HCT116 (cell line): ENCODE measurements around the gene PDE4B. TPM values are rescaled to one million over a fixed set of nuclear protein-coding genes. Genes with fewer than 3 reads are reported as not detected.

Source experiments
- ATAC-seq: fragments of 200-7000 bp; cut with Tn5 transposase; 2 replicates; pipeline ENCODE4 v1.9.1; 2020; ENCODE audit warnings: mild to moderate bottlenecking, moderate library complexity
- BruUV-seq: library from RNA; stranded (reverse); fragments of 400-500 nt; replicated peaks from 2 replicates; lab custom pipeline; 2021; lab: Mats Ljungman, UMichigan
- CTCF ChIA-PET: fragments of 300-600 bp; sonication (Branson Sonifier 250); formaldehyde crosslinking; loops from one replicate; lab custom pipeline; 2021; ENCODE audit warnings: antibody characterized with exemption; lab: Charles Lee
- POLR2A ChIA-PET: fragments of 300-600, 350-600 bp; sonication (Branson Sonifier 250); formaldehyde crosslinking; loops from one replicate; lab custom pipeline; 2021; ENCODE audit warnings: antibody characterized with exemption; lab: Charles Lee
- RAD21 ChIA-PET, 2 experiments: fragments of 300-600 bp; sonication (Branson Sonifier 250); formaldehyde crosslinking; loops; one replicate each; lab custom pipeline; 2023; ENCODE audit warnings: low total read pairs in 2 of 2; ENCODE audit not compliant: uncharacterized antibody in 2 of 2, unreplicated experiment in 2 of 2, low non-redundant PET in 1 of 2; lab: Charles Lee
- DNase-seq: peaks from one replicate; pipeline ENCODE4 v3.0.0-alpha.2; 2010; ENCODE audit warnings: low read depth, low spot score
- H2AFZ ChIP-seq: fragments of 200-600 bp; shearing (Covaris generic), sonication (generic); 2 replicates; pipeline ENCODE4 v1.6.1; 2017; ENCODE audit warnings: low read depth, mixed run types, mixed read lengths, antibody characterized with exemption, low read length; ENCODE audit not compliant: poor library complexity, severe bottlenecking
- H3K27ac ChIP-seq: 2 replicates; pipeline ENCODE4 v1.5.1; 2012; ENCODE audit warnings: low read depth, low read length
- H3K27me3 ChIP-seq: fragments of 200-600 bp; sonication (generic); 2 replicates; pipeline ENCODE4 v1.6.1; 2016; ENCODE audit warnings: mixed run types, low read length, mixed read lengths; ENCODE audit not compliant: insufficient read depth
- H3K36me3 ChIP-seq, 2 experiments: fragments of 200-500 bp in 1 of 2; fragments of 200-600 bp in 1 of 2; sonication (Bioruptor generic) in 1 of 2; sonication (generic) in 1 of 2; 2 replicates each; pipeline versions ENCODE4 v1.5.1 to v1.6.1; 2014 to 2016; ENCODE audit warnings: low read length in 2 of 2, inconsistent platforms in 1 of 2, mixed read lengths in 1 of 2, mixed run types in 1 of 2; ENCODE audit not compliant: insufficient read depth in 2 of 2, control insufficient read depth in 1 of 2
- H3K4me1 ChIP-seq, 2 experiments: fragments of 200-600 bp in 1 of 2; sonication (generic) in 1 of 2; 2 replicates each; pipeline versions ENCODE4 v1.5.1 to v1.6.1; 2012 to 2017; ENCODE audit warnings: low read length in 2 of 2, inconsistent platforms in 1 of 2, mild to moderate bottlenecking in 1 of 2, mixed read lengths in 1 of 2, mixed run types in 1 of 2, moderate library complexity in 1 of 2; ENCODE audit not compliant: insufficient read depth in 2 of 2, control insufficient read depth in 1 of 2
- H3K4me2 ChIP-seq: fragments of 200-600 bp; sonication (generic); 2 replicates; pipeline ENCODE4 v1.6.1; 2017; ENCODE audit warnings: mixed run types, low read length, mixed read lengths
- H3K4me3 ChIP-seq, 2 experiments: fragments of 200-600 bp in 1 of 2; sonication (generic) in 1 of 2; replicated peaks in 1 of 2; 2 replicates each; pipeline ENCODE4 v1.5.1; 2011 to 2016; ENCODE audit warnings: low read length in 2 of 2, control low read depth in 1 of 2, low read depth in 1 of 2, mild to moderate bottlenecking in 1 of 2, mixed read lengths in 1 of 2, mixed run types in 1 of 2
- H3K79me2 ChIP-seq: fragments of 200-600 bp; sonication (generic); 2 replicates; pipeline ENCODE4 v1.6.1; 2017; ENCODE audit warnings: mild to moderate bottlenecking, mixed run types, low read length, moderate library complexity, mixed read lengths; ENCODE audit not compliant: insufficient read depth
- H3K9ac ChIP-seq: fragments of 200-600 bp; sonication (generic); 2 replicates; pipeline ENCODE4 v1.6.1; 2016; ENCODE audit warnings: low read length, mixed read lengths
- H3K9me2 ChIP-seq: fragments of 200-600 bp; sonication (generic), shearing (Covaris generic); 2 replicates; pipeline ENCODE4 v1.6.1; 2017; ENCODE audit warnings: mixed run types, mild to moderate bottlenecking, moderate library complexity; ENCODE audit not compliant: insufficient read depth
- H3K9me3 ChIP-seq, 2 experiments: fragments of 200-500 bp in 1 of 2; fragments of 200-600 bp in 1 of 2; sonication (Bioruptor generic) in 1 of 2; sonication (generic) in 1 of 2; 2 replicates each; pipeline ENCODE4 v1.6.1; 2014 to 2017; ENCODE audit warnings: low read length in 2 of 2, mixed read lengths in 2 of 2, inconsistent platforms in 1 of 2, low read depth in 1 of 2, mild to moderate bottlenecking in 1 of 2, mixed run types in 1 of 2, moderate library complexity in 1 of 2; ENCODE audit not compliant: control insufficient read depth in 1 of 2, insufficient read depth in 1 of 2
- H4K20me1 ChIP-seq: fragments of 200-600 bp; sonication (generic), shearing (Covaris generic); 2 replicates; pipeline ENCODE4 v1.6.1; 2017; ENCODE audit warnings: mixed run types, mild to moderate bottlenecking, moderate library complexity; ENCODE audit not compliant: insufficient read depth
- EGR1 ChIP-seq: IDR thresholded peaks from 2 replicates; pipeline ENCODE4 v1.6.1; 2012; ENCODE audit warnings: low read depth
- POLR2AphosphoS5 ChIP-seq: IDR thresholded peaks from 2 replicates; pipeline ENCODE4 v1.6.1; 2011; ENCODE audit warnings: mild to moderate bottlenecking, low read depth, low read length, moderate library complexity
- SIN3A ChIP-seq: IDR thresholded peaks from 2 replicates; pipeline ENCODE4 v1.6.1; 2012; ENCODE audit warnings: low read depth
- ZFX ChIP-seq: fragments of 450-650 bp; IDR thresholded peaks from 2 replicates; pipeline ENCODE4 v1.6.1; 2017
- intact Hi-C: fragments of 100-400 bp; cut with micrococcal nuclease; formaldehyde crosslinking; loops from 2 replicates; pipeline ENCODE4 v1.10.0; 2022
- total RNA-seq: library from RNA; stranded (reverse); gene quantifications from one replicate; pipeline ENCODE4 v1.2.1, GENCODE V29; 2021; ENCODE audit not compliant: unreplicated experiment
- TF ChIP-seq, protein P1 (sequence below): IDR thresholded peaks from 2 replicates; pipeline ENCODE4 v1.6.1; 2012

Gene PDE4B
- total RNA-seq, 1 experiment from 2014 or later = 76.9 TPM

DNA sequence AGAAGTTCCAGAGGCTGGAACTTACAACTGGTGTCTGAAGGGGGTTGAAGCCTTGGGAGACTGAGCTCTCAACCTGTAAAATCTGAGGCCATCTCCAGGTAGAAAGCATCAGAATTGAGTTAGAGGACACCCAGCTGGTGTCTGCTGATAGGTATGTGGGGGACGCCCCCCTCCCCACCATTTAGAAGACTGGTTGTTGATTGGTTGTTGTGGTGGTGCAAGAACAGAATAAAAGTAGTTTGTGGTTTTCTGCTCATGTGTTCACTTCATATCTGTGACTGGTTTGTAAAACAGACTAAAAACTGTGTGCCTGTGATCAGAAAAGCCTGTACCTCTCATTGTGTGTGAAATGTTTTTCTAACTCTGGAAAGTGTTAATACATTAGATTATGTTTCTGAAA lies 33.2 kb upstream of the PDE4B start:
- no TSS peak for BruUV-seq
- no peak overlapping the region for H3K9ac ChIP-seq
- H3K4me2 ChIP-seq = no peak overlapping the region
- POLR2A ChIA-PET = no interaction called here
- H3K27ac ChIP-seq = no peak overlapping the region
- CTCF ChIA-PET = no interaction called here
- ATAC-seq = no peak
- intact Hi-C loops = no loop called here
- no peaks in the 10 kb centered on the region for H3K27me3 ChIP-seq
- no peaks in the 10 kb centered on the region for H4K20me1 ChIP-seq
- RAD21 ChIA-PET = no interaction called here
- no peak overlapping the region for H3K4me3 ChIP-seq
- DNase-seq = no peak
- no peaks in the 10 kb centered on the region for H3K9me2 ChIP-seq
- H3K9me3 ChIP-seq = no peaks in the 10 kb centered on the region
- no peaks in the 10 kb centered on the region for H3K36me3 ChIP-seq
- TF ChIP-seq, protein P1, sequence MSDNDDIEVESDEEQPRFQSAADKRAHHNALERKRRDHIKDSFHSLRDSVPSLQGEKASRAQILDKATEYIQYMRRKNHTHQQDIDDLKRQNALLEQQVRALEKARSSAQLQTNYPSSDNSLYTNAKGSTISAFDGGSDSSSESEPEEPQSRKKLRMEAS = no peak
- no peak for TF ChIP-seq SIN3A
- no peak for TF ChIP-seq ZFX
- no peaks in the 10 kb centered on the region for H3K79me2 ChIP-seq
- H2AFZ ChIP-seq = no peak overlapping the region
- H3K4me1 ChIP-seq = peaks cover 0 to 6% of the 10 kb centered on the region in 2 experiments; a peak in 2 of 4 replicates

DNA sequence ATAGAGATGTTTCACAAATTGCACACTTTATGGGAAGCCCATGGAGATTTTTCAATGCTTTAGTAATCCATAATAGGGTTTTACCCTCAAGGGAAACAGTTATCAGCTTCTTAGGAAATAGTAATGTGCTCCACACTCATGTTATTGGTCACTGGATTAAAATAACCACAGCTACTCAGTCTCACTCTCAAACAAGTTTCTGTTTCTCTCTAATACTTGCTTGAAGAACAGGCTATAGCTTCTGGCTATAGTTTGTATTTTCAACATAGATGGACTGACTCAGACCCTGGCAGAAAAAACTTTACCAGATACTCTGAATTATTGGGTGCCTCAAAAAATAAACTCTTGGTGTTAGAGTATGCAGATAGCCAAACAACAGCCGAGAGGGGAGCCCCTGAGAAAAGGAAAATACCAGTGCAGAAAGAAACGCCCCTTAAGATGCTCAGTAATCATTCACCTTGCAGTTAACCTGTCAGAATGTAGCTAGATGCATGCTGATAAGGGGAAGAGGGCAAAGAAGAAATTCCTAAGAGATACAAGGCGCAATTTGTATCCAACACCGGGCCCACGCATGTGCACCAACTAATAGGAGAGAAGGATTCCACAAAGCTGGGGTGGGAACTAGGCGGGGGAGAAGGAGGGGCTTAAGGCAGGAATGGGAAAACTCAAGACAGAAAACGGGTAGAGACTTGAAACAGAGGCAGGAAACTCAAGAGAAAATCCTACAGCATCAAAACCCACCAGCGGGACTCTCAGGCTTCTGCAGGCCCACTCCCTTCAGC lies 30.4 kb upstream of the PDE4B start:
- H3K4me1 ChIP-seq = peaks cover 0 to 6% of the 10 kb centered on the region in 2 experiments; a peak in 2 of 4 replicates
- H3K9me2 ChIP-seq = no peaks in the 10 kb centered on the region
- H3K4me2 ChIP-seq = no peak overlapping the region
- no TSS peak for BruUV-seq
- no peak overlapping the region for H3K4me3 ChIP-seq
- DNase-seq = no peak
- no peaks in the 10 kb centered on the region for H3K9me3 ChIP-seq
- no peak overlapping the region for H3K9ac ChIP-seq
- no peaks in the 10 kb centered on the region for H3K36me3 ChIP-seq
- ATAC-seq = no peak
- H3K79me2 ChIP-seq = no peaks in the 10 kb centered on the region
- intact Hi-C loops = no loop called here
- H3K27ac ChIP-seq = no peak overlapping the region
- no peaks in the 10 kb centered on the region for H3K27me3 ChIP-seq
- H4K20me1 ChIP-seq = no peaks in the 10 kb centered on the region
- TF ChIP-seq ZFX (no peak), EGR1 (no peak), POLR2AphosphoS5 (no peak), SIN3A (no peak)
- TF ChIP-seq, protein P1 = no peak
- H2AFZ ChIP-seq = no peak overlapping the region
- ChIA-PET CTCF (no interaction called here), POLR2A (no interaction called here), RAD21 (no interaction called here)
